A172 (cell line): ENCODE measurements around the gene TAF4B. TPM values are rescaled to one million over a fixed set of nuclear protein-coding genes. Genes with fewer than 3 reads are reported as not detected.
"Not testable (repeated sequence)": the region's sequence is repeated elsewhere in the genome, so short reads cannot be mapped to it uniquely, and the experiment has no call there.

ENCODE experiments used
- DNase-seq: peaks from one replicate; pipeline ENCODE4 v3.0.0-alpha.2; 2015; ENCODE audit warnings: low spot score
- total RNA-seq: library from RNA; depleted of rRNA; stranded (reverse); fragments of >200 nt; shearing (Covaris generic); gene quantifications from 2 replicates; pipeline ENCODE4 v1.2.3, GENCODE V29; 2014; rRNA removed

TAF4B gene
- total RNA-seq = 1.3 and 2.7 TPM in 2 replicates

DNA sequence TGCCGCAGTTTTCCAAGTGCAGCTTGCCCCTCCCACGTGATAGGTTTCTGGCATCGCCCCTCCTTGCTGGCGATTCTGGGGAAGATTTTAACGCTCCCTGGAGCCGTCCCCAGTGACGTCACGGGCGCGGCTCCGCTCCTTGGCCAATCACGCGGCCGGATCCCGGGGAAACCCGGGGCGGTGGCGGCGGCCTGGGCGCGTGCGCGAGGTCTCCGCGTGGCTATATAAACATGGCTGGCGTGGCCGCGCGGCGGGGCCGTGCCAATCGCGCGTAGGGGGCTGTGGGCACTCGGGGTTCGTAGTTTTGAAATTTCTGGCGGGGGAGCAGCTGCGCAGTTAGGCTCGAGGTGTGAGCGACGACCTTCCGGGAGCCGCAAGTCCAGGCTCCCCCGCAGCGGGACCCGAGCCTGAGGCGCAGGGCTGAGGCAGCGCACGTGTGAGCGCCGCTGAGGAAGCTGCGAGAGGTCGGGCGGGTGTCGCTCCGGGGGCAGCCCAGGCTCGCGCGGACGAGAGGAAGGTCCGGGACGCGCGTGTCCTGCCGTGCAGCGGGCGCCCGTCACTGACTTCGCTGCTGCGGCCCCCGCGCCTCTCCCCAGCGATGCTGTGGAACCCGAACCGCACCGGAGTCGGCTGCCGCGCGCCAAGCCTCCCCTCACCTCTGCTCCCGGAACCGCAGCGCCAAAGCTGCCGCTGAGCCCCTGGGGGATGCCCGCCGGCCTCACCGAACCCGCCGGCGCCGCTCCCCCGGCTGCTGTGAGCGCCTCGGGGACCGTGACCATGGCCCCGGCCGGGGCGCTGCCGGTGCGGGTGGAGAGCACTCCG lies at the start of gene TAF4B:
TAF4B (plus strand) TSS at position 217 of the 822 bp plus-strand sequence; CDS start at position 706, 489 bp downstream.
- peak; percentile 83 for DNase-seq

GRCh38 chr18:26181343-26181826 lies 44.9 kb upstream of the TAF4B start:
- DNase-seq = no peak

DNA sequence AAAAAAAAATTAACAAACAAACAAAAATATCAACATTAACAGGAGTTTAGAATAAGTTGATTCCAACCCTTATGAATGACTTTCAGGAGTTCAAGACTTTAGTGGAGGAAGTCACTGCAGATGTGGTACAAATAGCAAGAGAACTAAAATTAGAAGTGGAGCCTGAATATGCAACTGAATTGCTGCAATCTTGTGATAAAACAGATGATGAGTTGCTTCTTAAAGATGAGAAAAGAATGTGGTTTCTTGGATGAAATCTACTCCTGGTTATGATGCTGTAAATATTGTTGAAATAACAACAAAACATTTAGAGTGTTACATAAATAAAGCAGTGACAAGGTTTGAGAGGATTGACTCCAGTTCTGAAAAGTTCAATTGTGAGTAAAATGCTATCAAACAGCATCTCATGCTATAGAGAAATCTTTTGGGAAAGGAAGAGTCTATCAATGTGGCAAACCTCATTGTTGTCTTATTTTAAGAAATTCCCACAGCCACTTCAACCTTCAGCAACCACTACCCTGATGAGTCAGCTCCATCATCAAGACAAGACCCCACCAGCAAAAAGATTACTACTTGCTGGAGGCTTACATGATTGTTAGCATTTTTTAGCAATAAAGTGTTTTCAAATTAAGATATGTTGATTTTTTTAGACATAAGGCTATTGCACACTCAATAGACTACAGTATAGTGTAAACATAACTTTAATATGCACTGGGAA lies 42.7 kb upstream of the TAF4B start:
- DNase-seq = no peak

DNA sequence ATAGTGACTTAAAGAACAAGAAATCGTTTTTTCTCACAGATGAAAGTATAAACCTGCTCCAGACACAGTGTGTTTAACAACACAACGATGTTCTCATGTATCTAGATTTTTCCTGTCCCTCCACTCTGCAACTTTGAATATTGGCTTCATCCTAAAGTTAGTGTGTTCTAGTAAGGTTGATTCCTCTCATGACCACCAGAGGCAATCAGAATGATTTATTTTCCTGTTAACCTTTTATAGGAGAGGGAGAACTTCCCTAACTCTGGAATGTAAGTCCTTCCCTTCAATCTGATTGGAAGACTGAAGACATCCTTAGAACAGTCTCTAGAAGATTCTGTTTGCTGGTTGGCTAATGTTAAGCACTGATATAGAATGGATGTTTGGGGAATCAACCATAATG lies 41.0 kb upstream of the TAF4B start:
- DNase-seq = peak; percentile 29

DNA sequence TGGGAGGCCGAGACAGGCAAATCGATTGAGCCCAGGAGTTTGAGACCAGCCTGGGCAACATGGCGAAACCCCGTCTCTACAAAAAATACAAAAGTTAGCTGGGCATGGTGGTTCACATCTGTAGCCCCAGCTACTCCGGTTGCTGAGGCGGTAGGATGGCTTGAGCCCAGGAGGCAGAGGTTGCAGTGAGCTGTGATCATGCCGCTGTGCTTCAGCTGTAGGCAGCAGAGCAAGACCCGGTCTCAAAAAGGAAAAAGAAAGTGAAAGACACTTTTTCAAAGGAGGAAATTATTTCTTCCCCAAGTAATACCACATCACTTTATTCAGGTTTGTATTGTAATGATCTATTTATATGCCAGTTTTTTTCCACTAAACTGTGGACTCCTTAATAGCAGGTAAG lies 35.7 kb upstream of the TAF4B start:
- no peak for DNase-seq

DNA sequence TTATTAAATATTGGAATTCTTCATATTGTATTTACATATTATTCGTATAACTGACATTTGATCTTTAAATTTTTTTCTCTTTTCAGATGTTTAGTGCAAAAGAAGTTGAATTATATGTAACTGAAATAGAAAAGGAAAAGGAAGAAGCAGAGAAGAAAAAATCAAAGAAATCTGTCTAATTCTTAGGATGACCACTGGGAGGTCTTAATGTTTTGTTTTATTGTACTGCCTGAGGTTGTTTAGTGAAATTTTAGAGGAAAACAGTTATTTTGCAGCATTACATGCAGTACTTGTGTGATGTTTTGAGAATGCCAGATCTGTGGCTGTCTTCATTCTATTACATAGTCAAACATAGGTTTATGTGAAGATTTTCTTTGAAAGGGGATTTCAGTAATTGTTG lies 34.0 kb upstream of the TAF4B start:
- no peak for DNase-seq

DNA sequence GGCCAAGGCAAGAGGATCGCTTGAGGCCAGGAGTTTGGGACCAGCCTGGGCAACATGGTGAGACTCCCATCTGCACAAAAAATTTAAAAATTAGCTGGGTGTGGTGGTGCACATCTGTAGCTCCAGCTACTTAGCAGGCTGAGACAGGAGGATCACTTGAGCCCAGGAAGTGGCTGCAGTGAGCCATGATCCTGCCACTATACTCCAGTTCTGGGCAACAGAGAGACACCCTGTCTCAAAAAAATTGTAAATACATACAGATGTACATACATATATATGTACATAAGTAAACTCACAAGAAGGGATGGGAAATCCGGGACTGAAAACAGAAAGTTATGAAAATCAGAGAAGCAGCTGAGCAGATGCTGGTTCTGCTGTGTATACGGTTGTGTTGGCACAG lies 29.6 kb upstream of the TAF4B start:
- DNase-seq = no peak

DNA sequence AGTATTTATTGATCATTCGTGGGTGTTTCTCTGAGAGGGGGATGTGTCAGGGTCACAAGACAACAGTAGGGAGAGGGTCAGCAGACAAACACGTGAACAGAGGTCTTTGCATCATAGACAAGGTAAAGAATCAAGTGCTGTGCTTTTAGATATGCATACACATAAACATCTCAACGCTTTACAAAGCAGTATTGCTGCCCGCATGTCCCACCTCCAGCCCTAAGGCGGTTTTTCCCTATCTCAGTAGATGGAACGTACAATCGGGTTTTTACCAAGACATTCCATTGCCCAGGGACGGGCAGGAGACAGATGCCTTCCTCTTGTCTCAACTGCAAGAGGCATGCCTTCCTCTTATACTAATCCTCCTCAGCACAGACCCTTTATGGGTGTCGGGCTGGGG lies 24.2 kb upstream of the TAF4B start:
- not testable (repeated sequence) for DNase-seq

DNA sequence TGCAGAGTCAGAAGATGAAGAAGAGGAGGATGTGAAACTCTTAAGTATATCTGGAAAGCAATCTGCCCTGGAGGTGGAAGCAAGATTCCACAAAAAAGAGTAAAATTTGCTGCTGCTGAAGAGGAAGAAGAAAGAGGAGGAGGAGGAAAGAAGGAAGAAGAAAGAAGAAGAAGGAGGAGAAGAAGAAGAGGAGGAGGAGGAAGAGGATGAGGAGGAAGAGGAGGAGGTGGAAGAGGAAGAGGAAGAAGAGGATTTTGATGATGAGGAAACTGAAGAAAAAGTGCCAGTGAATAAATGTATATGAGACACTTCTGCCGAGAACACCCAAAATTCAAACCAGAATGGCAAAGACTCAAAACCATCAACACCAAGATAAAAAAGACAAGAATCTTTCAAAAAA lies 20.9 kb upstream of the TAF4B start:
- DNase-seq = no peak

GRCh38 chr18:26206488-26206887 lies 19.8 kb upstream of the TAF4B start:
- no peak for DNase-seq

- DNase-seq = no peak
Measured at GRCh38 chr18:26207937-26208336, 18.3 kb upstream of the TAF4B start.

DNA sequence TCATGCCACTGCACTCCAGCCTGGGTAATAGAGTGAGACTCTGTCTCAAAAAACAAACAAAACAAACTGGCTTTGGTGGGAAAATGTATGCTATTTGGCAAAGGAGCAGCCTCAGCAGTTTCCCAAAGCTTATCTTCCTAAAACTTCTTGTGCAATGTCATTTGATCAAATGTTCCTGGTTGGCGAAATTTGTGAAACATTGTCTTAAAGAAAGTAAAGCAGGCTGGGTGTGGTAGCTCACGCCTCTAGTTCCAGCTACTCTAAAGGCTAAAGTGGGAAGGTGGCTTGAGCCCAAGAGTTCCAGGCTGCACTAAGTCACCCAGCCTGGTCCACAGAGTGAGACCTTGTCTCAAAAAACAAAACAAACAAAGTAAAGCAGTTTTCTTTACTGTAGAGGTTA lies 17.3 kb upstream of the TAF4B start:
- no peak for DNase-seq

- DNase-seq = no peak
Measured at GRCh38 chr18:26210147-26210546, 16.1 kb upstream of the TAF4B start.

GRCh38 chr18:26215247-26215970 lies 10.8 kb upstream of the TAF4B start:
- no peak for DNase-seq

DNA sequence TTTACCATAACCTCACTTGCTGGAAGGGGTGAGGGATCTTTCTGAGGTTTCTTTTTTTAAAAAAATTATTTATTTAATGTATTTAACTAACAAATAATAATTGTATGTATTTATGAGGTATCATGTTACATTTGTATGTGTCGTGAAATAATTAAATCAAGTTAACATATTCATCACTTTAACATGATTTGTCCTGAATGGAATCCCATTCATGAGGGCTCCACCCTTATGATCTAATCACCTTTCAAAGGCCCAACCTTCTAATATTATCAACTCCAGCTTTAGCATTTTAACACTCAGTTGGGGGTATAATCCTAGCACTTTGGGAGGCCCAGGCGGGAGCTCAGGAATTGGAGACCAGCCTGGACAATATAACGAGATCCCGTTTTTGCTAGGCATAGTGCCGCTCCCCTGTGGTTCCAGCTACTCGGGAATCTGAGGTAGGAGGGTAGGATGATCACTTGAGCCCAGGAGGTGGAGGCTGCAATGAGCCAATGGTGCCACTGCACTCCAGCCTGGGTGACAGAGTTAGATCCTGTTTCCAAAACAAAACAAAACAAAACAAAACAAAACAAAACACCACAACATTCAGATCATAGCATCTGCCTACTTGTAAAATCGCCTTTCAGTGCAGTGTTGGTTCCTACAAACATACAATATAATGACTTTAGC lies 1.1 kb upstream of the TAF4B start:
- DNase-seq = no peak

DNA sequence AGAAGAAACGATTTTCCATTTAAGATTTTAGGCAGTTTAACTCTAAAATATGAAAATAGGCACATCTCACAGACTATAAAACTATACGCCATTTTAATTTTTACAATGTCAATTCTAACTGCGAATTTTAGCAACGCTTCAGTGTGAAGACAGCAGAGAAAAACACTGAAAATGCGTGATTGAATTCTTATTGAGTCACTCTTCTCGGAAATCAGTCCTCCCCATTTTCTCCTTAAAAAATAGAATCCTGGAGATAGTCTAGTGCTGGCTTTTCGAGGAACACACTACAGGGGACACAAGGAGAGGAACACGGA lies 373 bp upstream of the TAF4B start:
- no peak for DNase-seq

- no peak for DNase-seq
Measured at GRCh38 chr18:26227051-26227670, 916 bp downstream of the TAF4B start.

GRCh38 chr18:26228562-26229260 lies 2.5 kb downstream of the TAF4B start:
- DNase-seq = no peak

GRCh38 chr18:26230497-26230896 lies 4.3 kb downstream of the TAF4B start:
- DNase-seq = no peak

DNA sequence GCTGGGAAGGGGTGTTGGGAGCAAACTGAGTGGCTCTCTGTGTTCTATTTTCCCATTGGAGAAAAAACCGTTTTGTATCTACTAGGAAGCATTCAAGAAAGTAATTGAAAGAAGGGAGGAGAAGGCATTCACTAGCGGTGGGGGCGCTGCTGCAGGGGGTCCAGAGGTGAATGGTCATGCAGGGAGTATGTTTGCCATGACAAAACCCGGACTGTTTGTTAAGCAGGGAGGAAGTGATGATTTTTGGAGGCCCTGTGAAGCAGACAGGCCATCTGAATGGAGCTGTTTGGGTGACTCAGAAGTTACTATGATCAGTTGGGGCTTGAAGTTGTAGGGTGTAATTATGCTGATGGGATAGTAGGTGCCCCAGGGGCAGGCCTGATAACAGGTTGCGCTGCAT lies 7.0 kb downstream of the TAF4B start:
- no peak for DNase-seq

DNA sequence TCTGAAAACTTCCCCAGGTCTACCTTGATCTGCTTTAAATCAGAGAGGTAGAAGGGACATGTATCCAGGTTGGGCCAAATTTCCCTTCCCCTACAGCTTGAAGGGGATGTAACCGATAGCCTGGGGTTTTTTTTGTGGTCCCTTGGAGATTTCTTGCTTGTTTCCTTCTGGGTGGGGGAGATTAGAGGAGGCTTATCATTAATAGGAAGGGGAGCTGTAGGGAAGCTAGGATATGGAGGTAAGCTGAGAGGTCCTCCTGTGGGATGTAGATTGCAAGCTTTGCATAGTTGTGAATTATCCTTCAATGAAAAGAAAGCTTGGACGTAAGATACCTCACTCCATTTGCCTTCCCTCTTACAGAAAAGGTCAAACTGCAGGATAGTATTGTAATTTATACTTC lies 11.1 kb downstream of the TAF4B start:
- DNase-seq = not testable (repeated sequence)
